H1 (cell line): Measurements from ENCODE around the gene VPS13D.

ENCODE experiments used
- EZH2 ChIP-seq: fragments of 200-600 bp; sonication (generic); IDR thresholded peaks from 2 replicates; pipeline ENCODE4 v1.7.1; 2012; ENCODE audit warnings: low read depth, mild to moderate bottlenecking, moderate library complexity, low read length, inconsistent platforms; ENCODE audit not compliant: severe bottlenecking
- FOSL1 ChIP-seq: IDR thresholded peaks from 2 replicates; pipeline ENCODE4 v1.6.1; 2011; ENCODE audit warnings: mild to moderate bottlenecking, low read depth, low read length, moderate library complexity; ENCODE audit not compliant: insufficient read depth
- HDAC2 ChIP-seq, 2 experiments: fragments of 300-600 bp in 1 of 2; sonication (generic) in 1 of 2; IDR thresholded peaks; 2 replicates each; pipeline ENCODE4 v1.6.1; 2011 to 2012; ENCODE audit warnings: low read depth in 2 of 2, low read length in 2 of 2, mild to moderate bottlenecking in 2 of 2, moderate library complexity in 2 of 2, borderline replicate concordance in 1 of 2, inconsistent platforms in 1 of 2
- JUN ChIP-seq: IDR thresholded peaks from 2 replicates; pipeline ENCODE4 v1.6.1; 2011; ENCODE audit warnings: low read depth, mild to moderate bottlenecking, improper control_type of control experiment, low read length
- MAX ChIP-seq: IDR thresholded peaks from 2 replicates; pipeline ENCODE4 v1.6.1; 2012; ENCODE audit warnings: inconsistent platforms
- POLR2A ChIP-seq, 2 experiments: IDR thresholded peaks; 1 replicate in 1 of 2; 2 replicates in 1 of 2; pipeline ENCODE4 v1.6.1; 2011; ENCODE audit warnings: low read depth in 2 of 2, low read length in 2 of 2, mild to moderate bottlenecking in 2 of 2; ENCODE audit errors: control extremely low read depth in 1 of 2
- POLR2AphosphoS5 ChIP-seq: IDR thresholded peaks from 2 replicates; pipeline ENCODE4 v1.6.1; 2011; ENCODE audit warnings: low read depth, low read length
- RAD21 ChIP-seq, 2 experiments: IDR thresholded peaks in 1 of 2; conservative IDR thresholded peaks in 1 of 2; 2 replicates each; pipeline ENCODE4 v1.6.1; 2011; ENCODE audit warnings: low read depth in 2 of 2, low read length in 2 of 2, improper control_type of control experiment in 1 of 2, inconsistent platforms in 1 of 2, mild to moderate bottlenecking in 1 of 2, moderate library complexity in 1 of 2
- SIN3A ChIP-seq, 2 experiments: IDR thresholded peaks in 1 of 2; conservative IDR thresholded peaks in 1 of 2; 2 replicates each; pipeline ENCODE4 v1.6.1; 2011 to 2012; ENCODE audit warnings: low read length in 2 of 2, improper control_type of control experiment in 1 of 2, low read depth in 1 of 2, mild to moderate bottlenecking in 1 of 2
- TAF1 ChIP-seq: IDR thresholded peaks from 2 replicates; pipeline ENCODE4 v1.6.1; 2011; ENCODE audit warnings: mild to moderate bottlenecking, low read depth, low read length
- TBP ChIP-seq: IDR thresholded peaks from 2 replicates; pipeline ENCODE4 v1.6.1; 2011; ENCODE audit warnings: low read depth, low read length, improper control_type of control experiment
- YY1 ChIP-seq: IDR thresholded peaks from 2 replicates; pipeline ENCODE4 v1.6.1; 2011; ENCODE audit warnings: low read depth, mild to moderate bottlenecking, low read length
- TF ChIP-seq, protein P1 (sequence below): IDR thresholded peaks from 2 replicates; pipeline ENCODE4 v1.6.1; 2012; ENCODE audit warnings: low read length, inconsistent platforms
- TF ChIP-seq, protein P2 (sequence below), 3 experiments: IDR thresholded peaks; 1 replicate in 2 of 3; 2 replicates in 1 of 3; pipeline versions ENCODE4 v1.5.1 to v1.6.1; 2011; ENCODE audit warnings: low read length in 3 of 3, mild to moderate bottlenecking in 3 of 3, inconsistent platforms in 2 of 3, low read depth in 1 of 3, moderate library complexity in 1 of 3; ENCODE audit not compliant: insufficient read depth in 1 of 3; ENCODE audit errors: control extremely low read depth in 1 of 3

GRCh38 chr1:12185918-12186678 is 43.7 kb upstream of the VPS13D start:
- TF ChIP-seq MAX: no peak
- TF ChIP-seq POLR2AphosphoS5: no peak
- TF ChIP-seq JUN: no peak
- TF ChIP-seq, protein P1, sequence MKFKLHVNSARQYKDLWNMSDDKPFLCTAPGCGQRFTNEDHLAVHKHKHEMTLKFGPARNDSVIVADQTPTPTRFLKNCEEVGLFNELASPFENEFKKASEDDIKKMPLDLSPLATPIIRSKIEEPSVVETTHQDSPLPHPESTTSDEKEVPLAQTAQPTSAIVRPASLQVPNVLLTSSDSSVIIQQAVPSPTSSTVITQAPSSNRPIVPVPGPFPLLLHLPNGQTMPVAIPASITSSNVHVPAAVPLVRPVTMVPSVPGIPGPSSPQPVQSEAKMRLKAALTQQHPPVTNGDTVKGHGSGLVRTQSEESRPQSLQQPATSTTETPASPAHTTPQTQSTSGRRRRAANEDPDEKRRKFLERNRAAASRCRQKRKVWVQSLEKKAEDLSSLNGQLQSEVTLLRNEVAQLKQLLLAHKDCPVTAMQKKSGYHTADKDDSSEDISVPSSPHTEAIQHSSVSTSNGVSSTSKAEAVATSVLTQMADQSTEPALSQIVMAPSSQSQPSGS: no peak
- TF ChIP-seq SIN3A (conservative IDR thresholded peaks at IDR 0.05 in 1 of 2, IDR thresholded peaks at IDR 0.05 in 1 of 2; ENCODE audit: low read depth in 1 of 2, low read length in 2 of 2): no peak
- TF ChIP-seq, protein P2, sequence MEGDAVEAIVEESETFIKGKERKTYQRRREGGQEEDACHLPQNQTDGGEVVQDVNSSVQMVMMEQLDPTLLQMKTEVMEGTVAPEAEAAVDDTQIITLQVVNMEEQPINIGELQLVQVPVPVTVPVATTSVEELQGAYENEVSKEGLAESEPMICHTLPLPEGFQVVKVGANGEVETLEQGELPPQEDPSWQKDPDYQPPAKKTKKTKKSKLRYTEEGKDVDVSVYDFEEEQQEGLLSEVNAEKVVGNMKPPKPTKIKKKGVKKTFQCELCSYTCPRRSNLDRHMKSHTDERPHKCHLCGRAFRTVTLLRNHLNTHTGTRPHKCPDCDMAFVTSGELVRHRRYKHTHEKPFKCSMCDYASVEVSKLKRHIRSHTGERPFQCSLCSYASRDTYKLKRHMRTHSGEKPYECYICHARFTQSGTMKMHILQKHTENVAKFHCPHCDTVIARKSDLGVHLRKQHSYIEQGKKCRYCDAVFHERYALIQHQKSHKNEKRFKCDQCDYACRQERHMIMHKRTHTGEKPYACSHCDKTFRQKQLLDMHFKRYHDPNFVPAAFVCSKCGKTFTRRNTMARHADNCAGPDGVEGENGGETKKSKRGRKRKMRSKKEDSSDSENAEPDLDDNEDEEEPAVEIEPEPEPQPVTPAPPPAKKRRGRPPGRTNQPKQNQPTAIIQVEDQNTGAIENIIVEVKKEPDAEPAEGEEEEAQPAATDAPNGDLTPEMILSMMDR (IDR thresholded peaks at IDR 0.05; ENCODE audit: control extremely low read depth in 1 of 3, insufficient read depth in 1 of 3, low read depth in 1 of 3, low read length in 3 of 3): no peak
- no peak for TF ChIP-seq TBP
- TF ChIP-seq RAD21 (IDR thresholded peaks at IDR 0.05 in 1 of 2, conservative IDR thresholded peaks at IDR 0.05 in 1 of 2; ENCODE audit: low read depth in 2 of 2, low read length in 2 of 2): no peak
- TF ChIP-seq TAF1: no peak
- no peak for TF ChIP-seq FOSL1
- no peak for TF ChIP-seq POLR2A (IDR thresholded peaks at IDR 0.05; ENCODE audit: control extremely low read depth in 1 of 2, low read depth in 2 of 2, low read length in 2 of 2)
- no peak for TF ChIP-seq YY1
- no peak for TF ChIP-seq HDAC2 (IDR thresholded peaks at IDR 0.05; ENCODE audit: borderline replicate concordance in 1 of 2, low read depth in 2 of 2, low read length in 2 of 2)
- TF ChIP-seq EZH2: no peak
